MM.1S (cell line): ENCODE results near the gene STK39.

ENCODE experiments used
- DNase-seq: peaks from one replicate; pipeline ENCODE4 v3.0.0-alpha.2; 2015
- H2AFZ ChIP-seq: fragments of 300-600 bp; sonication (generic); 2 replicates; pipeline ENCODE4 v1.6.0; 2016; ENCODE audit warnings: antibody characterized with exemption, low read length
- H3F3A ChIP-seq: fragments of 300-600 bp; sonication (generic); 2 replicates; pipeline ENCODE4 v1.6.1; 2016; ENCODE audit warnings: mild to moderate bottlenecking, antibody characterized with exemption, low read length, moderate library complexity, mixed read lengths; ENCODE audit not compliant: insufficient read depth
- H3K27ac ChIP-seq: fragments of 300-600 bp; sonication (generic); 2 replicates; pipeline ENCODE4 v1.5.1; 2016; ENCODE audit warnings: mild to moderate bottlenecking, low read length
- H3K27me3 ChIP-seq: fragments of 300-600 bp; sonication (generic); replicated peaks from 2 replicates; pipeline ENCODE4 v1.6.0; 2016; ENCODE audit warnings: low read length; ENCODE audit not compliant: insufficient read depth
- H3K36me3 ChIP-seq: fragments of 300-600 bp; sonication (generic); replicated peaks from 2 replicates; pipeline ENCODE4 v1.6.1; 2016; ENCODE audit warnings: mild to moderate bottlenecking, low read length, mixed read lengths; ENCODE audit not compliant: insufficient read depth
- H3K4me1 ChIP-seq: fragments of 300-600 bp; sonication (generic); 2 replicates; pipeline ENCODE4 v1.6.1; 2016; ENCODE audit warnings: low read length, mixed read lengths
- H3K4me2 ChIP-seq: fragments of 300-600 bp; sonication (generic); 2 replicates; pipeline ENCODE4 v1.6.0; 2016; ENCODE audit warnings: low read depth, low read length
- H3K4me3 ChIP-seq: fragments of 300-600 bp; sonication (generic); 2 replicates; pipeline ENCODE4 v1.5.1; 2016; ENCODE audit warnings: low read length, mixed read lengths
- H3K79me2 ChIP-seq: fragments of 300-600 bp; sonication (generic); 2 replicates; pipeline ENCODE4 v1.6.1; 2016; ENCODE audit warnings: mixed run types, low read length, mixed read lengths
- H3K9ac ChIP-seq: fragments of 300-600 bp; sonication (generic); 2 replicates; pipeline ENCODE4 v1.6.1; 2016; ENCODE audit warnings: low read length, mixed read lengths
- H3K9me2 ChIP-seq: fragments of 300-600 bp; sonication (generic); replicated peaks from 2 replicates; pipeline ENCODE4 v1.6.1; 2016; ENCODE audit warnings: mild to moderate bottlenecking, low read length, mixed read lengths; ENCODE audit not compliant: insufficient read depth
- H3K9me3 ChIP-seq: fragments of 300-600 bp; sonication (generic); replicated peaks from 2 replicates; pipeline ENCODE4 v1.6.1; 2016; ENCODE audit warnings: mild to moderate bottlenecking, low read length, mixed read lengths; ENCODE audit not compliant: insufficient read depth
- H4K20me1 ChIP-seq: fragments of 300-600 bp; sonication (generic); 2 replicates; pipeline ENCODE4 v1.6.1; 2016; ENCODE audit warnings: mild to moderate bottlenecking, low read length, moderate library complexity, mixed read lengths; ENCODE audit not compliant: insufficient read depth
- CTCF ChIP-seq: fragments of 300-600 bp; sonication (generic); IDR thresholded peaks from 2 replicates; pipeline ENCODE4 v1.5.1; 2016; ENCODE audit warnings: antibody characterized with exemption, low read length, mixed read lengths
- EZH2 ChIP-seq: fragments of 300-600 bp; sonication (generic); optimal IDR thresholded peaks from 2 replicates; pipeline ENCODE3; 2017; ENCODE audit warnings: low read depth, mild to moderate bottlenecking, antibody characterized with exemption, low read length, mixed read lengths
- EZH2phosphoT487 ChIP-seq: fragments of 300-600 bp; sonication (generic); IDR thresholded peaks from 2 replicates; pipeline ENCODE4 v1.6.1; 2018; ENCODE audit warnings: antibody characterized with exemption, low read length

Gene STK39

GRCh38 chr2:167941604-167942003 lies 305.8 kb downstream of the STK39 start:
- no peak for DNase-seq
- H3K36me3 ChIP-seq, result no peaks in the 10 kb centered on the region
- no peak for TF ChIP-seq EZH2
- TF ChIP-seq EZH2phosphoT487, result no peak
- H3K9me3 ChIP-seq, result no peaks in the 10 kb centered on the region
- no peaks in the 10 kb centered on the region for H4K20me1 ChIP-seq
- no peak overlapping the region for H3K27ac ChIP-seq
- H3K4me1 ChIP-seq, result no peaks in the 10 kb centered on the region
- H3K9me2 ChIP-seq, result no peaks in the 10 kb centered on the region
- no peak overlapping the region for H3K4me2 ChIP-seq
- H3F3A ChIP-seq, result no peaks in the 10 kb centered on the region
- H3K79me2 ChIP-seq, result no peaks in the 10 kb centered on the region
- H3K9ac ChIP-seq, result no peak overlapping the region
- no peaks in the 10 kb centered on the region for H3K27me3 ChIP-seq
- no peak overlapping the region for H3K4me3 ChIP-seq
- H2AFZ ChIP-seq, result no peak overlapping the region

GRCh38 chr2:167940734-167941507 lies 306.5 kb downstream of the STK39 start:
- no peak for DNase-seq
- no peak overlapping the region for H3K9ac ChIP-seq

GRCh38 chr2:167940346-167940725 lies 307.1 kb downstream of the STK39 start:
- TF ChIP-seq EZH2phosphoT487 (no peak), EZH2 (no peak), CTCF (no peak)
- H3K4me1 ChIP-seq, result no peaks in the 10 kb centered on the region
- H3F3A ChIP-seq, result no peaks in the 10 kb centered on the region
- no peaks in the 10 kb centered on the region for H3K27me3 ChIP-seq
- H3K9me2 ChIP-seq, result no peaks in the 10 kb centered on the region
- H3K4me2 ChIP-seq, result no peak overlapping the region
- no peaks in the 10 kb centered on the region for H3K36me3 ChIP-seq
- no peak overlapping the region for H3K27ac ChIP-seq
- H4K20me1 ChIP-seq, result no peaks in the 10 kb centered on the region
- no peak overlapping the region for H3K4me3 ChIP-seq
- DNase-seq, result no peak
- no peak overlapping the region for H3K9ac ChIP-seq
- H2AFZ ChIP-seq, result no peak overlapping the region
- no peaks in the 10 kb centered on the region for H3K9me3 ChIP-seq
- H3K79me2 ChIP-seq, result no peaks in the 10 kb centered on the region

More at GRCh38 chr2:167940734-167941507, 306.5 kb downstream of the STK39 start:
- TF ChIP-seq EZH2phosphoT487, result no peak
- no peak for TF ChIP-seq CTCF
- TF ChIP-seq EZH2, result no peak
- Histone ChIP-seq H3K79me2 (no peaks in the 10 kb centered on the region), H3K4me1 (no peaks in the 10 kb centered on the region), H3K36me3 (no peaks in the 10 kb centered on the region), H4K20me1 (no peaks in the 10 kb centered on the region), H3K27me3 (no peaks in the 10 kb centered on the region), H2AFZ (no peak overlapping the region), H3K9me3 (no peaks in the 10 kb centered on the region), H3K9me2 (no peaks in the 10 kb centered on the region), H3K4me3 (no peak overlapping the region), H3F3A (no peaks in the 10 kb centered on the region), H3K27ac (no peak overlapping the region), H3K4me2 (no peak overlapping the region)
